T-helper 2 cell treated with Interferon-gamma antibody and Interleukin-4, amounts not matched to agents 100 ng/mL and 5 ng/mL, for 36 hours (primary cell): ENCODE measurements around the gene SLC25A6. TPM values are rescaled to one million over a fixed set of nuclear protein-coding genes. Genes with fewer than 3 reads are reported as not detected.
"Not testable (repeated sequence)": the region's sequence is repeated elsewhere in the genome, so short reads cannot be mapped to it uniquely, and the experiment has no call there.

Experiments
- intact Hi-C: fragments of 100-400 bp; cut with micrococcal nuclease; formaldehyde crosslinking; loops from one replicate; pipeline ENCODE4 v1.15.1; 2023
- total RNA-seq: library from RNA; stranded (reverse); gene quantifications from 2 replicates; pipeline ENCODE4 v1.2.3, GENCODE V29; 2022

SLC25A6 gene
- total RNA-seq, 1 donor from 2014 or later, result 236 TPM

- intact Hi-C loops, result loop anchor here (1.0 to 5.0 kb wide), 3 partner anchors 145 to 1111 kb away; partner anchors contain the start of genes DHRSX, PPP2R3B and ZBED1
These were observed 575 bp downstream of the SLC25A6 start for GRCh38 chrX:1391370-1391706.

GRCh38 chrX:1390621-1391369, 1.1 kb downstream of the SLC25A6 start:
- intact Hi-C loops, result loop anchor here (1.0 to 5.0 kb wide), 3 partner anchors 146 to 1112 kb away; partner anchors contain the start of genes DHRSX, PPP2R3B and ZBED1

DNA sequence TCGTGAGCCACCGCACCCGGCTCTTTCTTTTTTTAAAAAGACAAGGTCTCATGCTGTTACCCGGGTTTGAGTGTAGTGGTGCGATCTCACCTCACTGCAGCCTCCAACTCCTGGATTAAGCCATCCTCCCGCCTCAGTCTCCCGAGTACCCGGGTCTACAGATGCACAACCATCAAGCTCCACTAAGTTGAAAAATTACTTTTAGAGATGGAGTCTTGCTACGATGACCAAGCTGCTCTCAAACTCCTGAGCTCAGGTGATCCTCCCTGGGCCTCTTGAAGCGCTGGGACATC, 2.0 kb downstream of the SLC25A6 start:
- intact Hi-C loops, result loop anchor here (5.0 kb wide), 2 partner anchors 1003 to 1112 kb away; partner anchors contain the start of genes DHRSX, PPP2R3B and ZBED1

GRCh38 chrX:1389181-1389992, 2.5 kb downstream of the SLC25A6 start:
- intact Hi-C loops, result no loop called here

DNA sequence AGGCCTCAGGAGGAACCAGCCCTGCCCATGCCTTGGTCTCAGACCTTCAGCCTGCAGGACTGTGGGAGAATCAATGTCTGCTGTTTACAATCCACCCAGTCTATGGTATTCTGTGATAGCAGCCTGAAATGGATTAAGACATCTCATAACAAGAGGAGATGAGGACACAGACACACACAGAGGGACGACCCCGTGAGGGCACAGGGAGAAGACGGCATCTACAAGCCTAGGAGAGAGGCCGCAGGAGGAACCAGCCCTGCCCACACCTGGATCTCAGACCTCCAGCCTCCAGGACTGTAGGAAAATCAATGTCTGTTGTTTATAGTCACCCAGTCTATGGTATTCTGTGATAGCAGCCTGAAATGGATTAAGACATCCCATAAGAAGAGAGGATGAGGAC, 3.3 kb downstream of the SLC25A6 start:
- intact Hi-C loops, result no loop called here

DNA sequence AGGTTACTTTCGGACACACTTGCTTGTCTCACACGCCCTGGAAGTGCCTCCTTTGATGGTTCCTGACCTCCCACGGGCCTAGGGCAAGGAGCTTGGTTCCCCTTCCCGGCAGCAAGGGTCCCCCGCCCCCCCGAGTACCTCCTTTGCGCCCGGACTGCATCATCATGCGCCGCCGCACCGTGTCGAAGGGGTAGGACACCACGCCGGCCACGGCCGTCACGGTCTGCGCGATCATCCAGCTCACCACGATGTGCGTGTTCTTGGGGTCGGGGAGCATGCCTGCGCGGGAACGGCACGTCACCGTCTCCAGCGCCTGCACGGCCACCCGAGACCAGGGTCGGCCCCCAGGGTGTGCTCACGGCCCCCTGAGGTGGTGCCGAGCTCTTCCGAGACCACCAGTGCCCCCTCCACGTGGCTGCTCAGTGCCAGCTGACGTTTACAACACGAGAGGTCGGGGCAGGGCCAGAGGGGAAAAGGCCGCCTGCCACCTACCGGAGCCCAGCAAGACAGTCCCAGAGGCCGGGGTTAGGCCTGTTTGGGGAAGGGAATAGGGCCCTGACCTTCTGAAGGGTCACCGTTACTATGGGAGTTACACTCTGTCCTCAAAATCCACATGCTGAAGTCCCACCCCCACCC, 4.7 kb downstream of the SLC25A6 start:
- intact Hi-C loops, result no loop called here

DNA sequence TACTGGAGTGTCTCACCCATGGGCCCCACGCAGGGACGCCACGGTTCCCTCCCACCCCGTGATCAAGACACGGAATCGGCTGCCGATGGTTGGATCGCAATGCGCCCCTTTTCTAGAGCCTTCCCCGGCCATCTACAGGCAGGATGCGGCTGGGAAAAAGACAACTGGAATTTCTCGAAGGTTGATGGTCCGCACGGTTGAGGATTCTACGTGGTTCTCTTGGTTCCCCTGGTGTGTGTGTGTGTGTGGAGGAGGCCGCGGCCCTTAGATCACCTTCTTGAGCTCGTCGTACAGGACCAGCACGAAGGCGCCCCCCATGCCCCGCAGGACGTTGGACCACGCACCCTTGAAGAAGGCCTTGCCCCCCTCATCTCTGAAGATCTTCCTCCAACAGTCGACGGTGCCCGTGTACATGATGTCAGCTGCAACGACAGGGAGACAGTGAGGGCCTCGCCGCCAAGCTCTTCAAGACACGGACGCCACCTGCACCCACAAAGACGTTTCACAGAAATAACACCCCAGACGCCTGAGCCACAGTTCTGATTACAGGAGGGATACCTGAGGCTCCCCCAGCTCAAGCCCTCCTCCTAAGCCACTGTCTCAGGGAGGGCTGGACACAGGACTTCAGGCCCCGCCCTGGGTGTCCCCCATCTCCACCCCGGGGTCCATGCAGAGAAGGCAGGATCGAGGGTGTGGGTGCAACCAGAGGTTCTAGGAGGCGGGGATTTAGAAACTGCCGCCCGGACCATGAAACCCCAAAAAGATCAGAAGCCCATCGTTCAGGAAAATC, 5.4 kb downstream of the SLC25A6 start:
- intact Hi-C loops, result no loop called here

- intact Hi-C loops, result no loop called here
These were observed 6.4 kb downstream of the SLC25A6 start for GRCh38 chrX:1385253-1386223.

GRCh38 chrX:1384658-1385252, 7.2 kb downstream of the SLC25A6 start:
- intact Hi-C loops, result no loop called here

DNA sequence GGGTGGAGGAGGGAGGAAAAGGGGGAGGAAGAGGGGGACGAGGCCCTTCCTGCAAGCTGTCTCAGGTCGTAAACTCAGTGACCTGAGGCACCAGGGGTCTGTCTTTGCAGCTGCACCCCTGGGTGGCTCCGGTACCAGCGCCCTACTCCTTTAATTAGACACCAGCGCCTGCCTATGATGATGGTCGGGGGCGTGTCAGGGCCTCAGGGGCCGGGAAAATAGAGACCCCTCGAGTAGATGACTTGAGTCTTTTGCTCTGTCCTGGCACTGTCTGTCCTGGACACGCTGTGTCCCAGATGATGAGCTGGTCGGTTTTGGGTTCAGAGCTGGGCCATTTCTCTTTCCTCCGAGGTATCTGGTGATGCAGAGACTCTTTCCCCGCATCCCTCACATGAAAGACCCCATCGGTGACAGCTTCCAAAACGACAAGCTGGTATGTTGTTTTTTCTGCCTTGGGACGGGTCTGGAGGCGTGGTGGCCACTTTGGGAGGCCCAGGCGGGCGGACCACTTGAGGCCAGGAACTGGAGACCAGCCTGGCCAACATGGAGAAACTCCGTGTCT, 11.2 kb downstream of the SLC25A6 start:
- intact Hi-C loops, result no loop called here

GRCh38 chrX:1378306-1378759, 13.6 kb downstream of the SLC25A6 start:
- intact Hi-C loops, result no loop called here

DNA sequence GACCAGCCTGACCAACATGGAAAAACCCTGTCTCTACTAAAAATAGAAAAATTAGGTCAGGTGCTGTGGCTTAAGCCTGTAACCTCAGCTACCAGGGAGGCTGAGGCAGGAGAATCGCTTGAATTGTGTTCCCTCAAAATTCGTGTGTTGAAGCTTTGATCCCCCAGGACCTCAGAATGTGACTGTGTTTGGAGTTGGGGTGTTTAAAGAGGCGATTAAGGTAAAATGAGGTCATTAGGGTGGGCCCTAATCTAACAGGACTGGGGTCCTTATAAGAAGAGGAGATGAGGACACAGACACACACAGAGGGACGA, 23.6 kb downstream of the SLC25A6 start:
- intact Hi-C loops, result no loop called here

GRCh38 chrX:1366363-1366762, 25.6 kb downstream of the SLC25A6 start:
- intact Hi-C loops, result not testable (repeated sequence)

GRCh38 chrX:1361910-1362309, 30.0 kb downstream of the SLC25A6 start:
- intact Hi-C loops, result no loop called here

- intact Hi-C loops, result no loop called here
These were observed 30.6 kb downstream of the SLC25A6 start for GRCh38 chrX:1361275-1361674.

GRCh38 chrX:1360171-1360570, 31.7 kb downstream of the SLC25A6 start:
- intact Hi-C loops, result no loop called here

- intact Hi-C loops, result no loop called here
These were observed 32.4 kb downstream of the SLC25A6 start for GRCh38 chrX:1359477-1359873.

DNA sequence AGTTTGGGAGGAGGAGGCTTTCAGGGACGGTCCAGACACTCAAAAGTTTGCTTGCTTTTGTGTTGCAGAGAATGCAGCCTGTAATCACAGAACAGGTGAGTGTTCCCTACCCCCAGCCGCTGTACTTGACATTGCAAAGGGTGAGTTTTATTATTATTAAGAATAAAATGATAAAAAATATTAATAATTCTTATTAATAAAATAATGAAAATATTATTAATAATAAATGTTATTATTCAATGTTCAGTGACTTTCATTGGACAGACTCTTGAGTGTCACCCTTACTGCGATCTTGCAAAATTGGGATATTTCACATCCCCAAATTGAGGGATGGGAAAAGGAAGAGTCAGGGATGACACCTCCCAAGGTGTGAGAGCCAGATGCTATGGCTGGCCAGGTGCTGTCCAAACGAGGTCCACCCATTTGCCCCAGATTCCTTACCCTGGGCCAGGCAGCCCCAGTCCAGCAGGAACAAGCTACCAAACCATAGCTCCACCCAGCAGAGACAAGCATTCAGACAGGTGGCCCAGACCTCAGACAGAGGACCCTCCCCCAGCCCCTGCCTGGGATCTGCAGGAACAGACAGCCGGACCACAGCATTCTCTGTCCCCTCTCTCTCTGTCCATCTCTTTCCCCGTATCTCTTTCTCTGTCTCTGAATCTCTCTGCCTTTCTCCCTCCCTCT, 33.0 kb downstream of the SLC25A6 start:
- intact Hi-C loops, result no loop called here

GRCh38 chrX:1357993-1358392, 33.9 kb downstream of the SLC25A6 start:
- intact Hi-C loops, result no loop called here
